Neuronal stem cell (in vitro differentiated cells): ENCODE data around the gene TBC1D19.
"Not testable (repeated sequence)": the region's sequence is repeated elsewhere in the genome, so short reads cannot be mapped to it uniquely, and the experiment has no call there.

Source experiments
- DNase-seq: peaks from one replicate; pipeline ENCODE4 v3.0.0-alpha.2; 2013; ENCODE audit warnings: low spot score
- H2AFZ ChIP-seq: one replicate; pipeline ENCODE4 v1.6.1; 2013; ENCODE audit warnings: mild to moderate bottlenecking, low read length, inconsistent platforms
- H2AK5ac ChIP-seq: 2 replicates; pipeline ENCODE4 v1.6.1; 2013; ENCODE audit warnings: low read depth, mild to moderate bottlenecking, inconsistent platforms, low read length, moderate library complexity, mixed read lengths
- H2BK120ac ChIP-seq: 2 replicates; pipeline ENCODE4 v1.6.1; 2013; ENCODE audit warnings: low read depth, mild to moderate bottlenecking, inconsistent platforms, low read length, moderate library complexity, mixed read lengths
- H2BK12ac ChIP-seq: one replicate; pipeline ENCODE4 v1.6.1; 2013; ENCODE audit warnings: low read length, inconsistent platforms
- H2BK15ac ChIP-seq: 2 replicates; pipeline ENCODE4 v1.6.1; 2013; ENCODE audit warnings: mild to moderate bottlenecking, low read length, inconsistent platforms, mixed read lengths
- H2BK5ac ChIP-seq: one replicate; pipeline ENCODE4 v1.6.1; 2013; ENCODE audit warnings: inconsistent platforms, mild to moderate bottlenecking, low read length, moderate library complexity
- H3K14ac ChIP-seq: one replicate; pipeline ENCODE4 v1.6.1; 2013; ENCODE audit warnings: low read length, inconsistent platforms
- H3K18ac ChIP-seq: 2 replicates; pipeline ENCODE4 v1.6.1; 2013; ENCODE audit warnings: low read length, inconsistent platforms
- H3K23ac ChIP-seq: 2 replicates; pipeline ENCODE4 v1.6.1; 2013; ENCODE audit warnings: low read depth, mild to moderate bottlenecking, mixed read lengths, low read length, inconsistent platforms; ENCODE audit not compliant: poor library complexity
- H3K27ac ChIP-seq: replicated peaks from 3 replicates; pipeline ENCODE4 v1.5.1; 2013; ENCODE audit warnings: low read length, inconsistent platforms
- H3K27me3 ChIP-seq, 3 experiments: 2 replicates each; pipeline ENCODE4 v1.6.1; 2013; ENCODE audit warnings: low read length in 3 of 3, mild to moderate bottlenecking in 2 of 3, inconsistent platforms in 1 of 3, low read depth in 1 of 3, mixed read lengths in 1 of 3, moderate library complexity in 1 of 3; ENCODE audit not compliant: control insufficient read depth in 3 of 3, insufficient read depth in 3 of 3
- H3K36me3 ChIP-seq, 2 donors: replicated peaks in 1 of 2; 2 replicates each; pipeline ENCODE4 v1.6.1; 2013; ENCODE audit warnings: low read length in 2 of 2; ENCODE audit not compliant: control insufficient read depth in 2 of 2, insufficient read depth in 2 of 2
- H3K4ac ChIP-seq: 2 replicates; pipeline ENCODE4 v1.6.1; 2013; ENCODE audit warnings: inconsistent platforms, mild to moderate bottlenecking, low read length, moderate library complexity
- H3K4me1 ChIP-seq, 2 donors: 1 replicate in 1 of 2; 2 replicates in 1 of 2; pipeline ENCODE4 v1.6.1; 2013; ENCODE audit warnings: low read length in 2 of 2, low read depth in 1 of 2; ENCODE audit not compliant: control insufficient read depth in 2 of 2, insufficient read depth in 1 of 2
- H3K4me2 ChIP-seq: one replicate; pipeline ENCODE4 v1.6.1; 2013; ENCODE audit warnings: mild to moderate bottlenecking, low read length, inconsistent platforms; ENCODE audit not compliant: insufficient read depth, poor library complexity, severe bottlenecking
- H3K4me3 ChIP-seq, 2 donors: 2 replicates each; pipeline ENCODE4 v1.5.1; 2013; ENCODE audit warnings: low read length in 2 of 2, mild to moderate bottlenecking in 2 of 2, inconsistent platforms in 1 of 2, moderate library complexity in 1 of 2
- H3K79me1 ChIP-seq: one replicate; pipeline ENCODE4 v1.6.1; 2013; ENCODE audit warnings: low read depth, mild to moderate bottlenecking, inconsistent platforms, low read length, moderate library complexity
- H3K9ac ChIP-seq: one replicate; pipeline ENCODE4 v1.6.1; 2013; ENCODE audit warnings: mild to moderate bottlenecking, low read depth, low read length, inconsistent platforms; ENCODE audit not compliant: poor library complexity
- H3K9me3 ChIP-seq, 2 donors: replicated peaks in 1 of 2; 2 replicates each; pipeline versions ENCODE3 to v1.6.1; 2013; ENCODE audit warnings: low read length in 2 of 2, mild to moderate bottlenecking in 2 of 2, inconsistent platforms in 1 of 2, low read depth in 1 of 2, mixed read lengths in 1 of 2, moderate library complexity in 1 of 2; ENCODE audit not compliant: control insufficient read depth in 2 of 2, insufficient read depth in 1 of 2
- H4K8ac ChIP-seq: one replicate; pipeline ENCODE4 v1.6.1; 2013; ENCODE audit warnings: low read depth, mild to moderate bottlenecking, inconsistent platforms, low read length, moderate library complexity
- H4K91ac ChIP-seq: one replicate; pipeline ENCODE4 v1.6.1; 2013; ENCODE audit warnings: low read length, low read depth, mild to moderate bottlenecking, inconsistent platforms; ENCODE audit not compliant: poor library complexity
- WGBS, 2 donors: extraction: QIAGEN DNeasy Blood & Tissue Kit; methylation state at CpG; one replicate each; pipeline ENCODE4 v1.1.7; 2013; ENCODE audit warnings: missing lambda C conversion rate in 2 of 2, mixed read lengths in 1 of 2; ENCODE audit not compliant: insufficient read length in 2 of 2, insufficient replicate concordance in 1 of 2; ENCODE audit errors: extremely low coverage in 2 of 2; 5-methylcytosine and 5-hydroxymethylcytosine counted together

The TBC1D19 gene

GRCh38 chr4:26634237-26634636 lies 50.4 kb downstream of the TBC1D19 start:
- Histone ChIP-seq H3K4me1 (no peaks in the 10 kb centered on the region), H3K9me3 (no peaks in the 10 kb centered on the region), H3K23ac (no peak overlapping the region), H3K36me3 (peaks cover 0 to 11% of the 10 kb centered on the region in 2 donors), H3K14ac (no peak overlapping the region), H4K8ac (no peak overlapping the region), H3K18ac (no peak overlapping the region), H2BK15ac (no peak overlapping the region), H2BK120ac (no peak overlapping the region), H2BK12ac (no peak overlapping the region), H3K4me3 (no peak overlapping the region), H4K91ac (no peak overlapping the region), H3K4me2 (no peak overlapping the region), H2AFZ (no peak overlapping the region), H3K27ac (no peak overlapping the region), H3K4ac (no peak overlapping the region), H2AK5ac (no peak overlapping the region), H2BK5ac (no peak overlapping the region), H3K79me1 (no peaks in the 10 kb centered on the region), H3K27me3 (no peaks in the 10 kb centered on the region), H3K9ac (no peak overlapping the region)
- WGBS, 2 donors: no CpG with 5 or more reads among the region's 2 CpGs
- DNase-seq: no peak

GRCh38 chr4:26636458-26636857 lies 52.6 kb downstream of the TBC1D19 start:
- H3K14ac ChIP-seq: no peak overlapping the region
- no peaks in the 10 kb centered on the region for H3K4me1 ChIP-seq
- H4K91ac ChIP-seq: no peak overlapping the region
- H2AK5ac ChIP-seq: no peak overlapping the region
- no peak overlapping the region for H2BK5ac ChIP-seq
- no peak overlapping the region for H3K18ac ChIP-seq
- peaks cover 0 to 4% of the 10 kb centered on the region in 2 donors for H3K9me3 ChIP-seq
- H2AFZ ChIP-seq: no peak overlapping the region
- no peak overlapping the region for H2BK15ac ChIP-seq
- H2BK12ac ChIP-seq: no peak overlapping the region
- H3K4me2 ChIP-seq: no peak overlapping the region
- peaks cover 2 to 21% of the 10 kb centered on the region in 2 donors for H3K36me3 ChIP-seq
- no peak overlapping the region for H2BK120ac ChIP-seq
- no peak overlapping the region for H3K27ac ChIP-seq
- H3K27me3 ChIP-seq: no peaks in the 10 kb centered on the region
- H3K79me1 ChIP-seq: no peaks in the 10 kb centered on the region
- no peak overlapping the region for H3K9ac ChIP-seq
- no peak overlapping the region for H4K8ac ChIP-seq
- H3K23ac ChIP-seq: no peak overlapping the region
- no peak for DNase-seq
- no peak overlapping the region for H3K4me3 ChIP-seq
- H3K4ac ChIP-seq: no peak overlapping the region

GRCh38 chr4:26640639-26641038 lies 56.8 kb downstream of the TBC1D19 start:
- not testable (repeated sequence) for H3K14ac ChIP-seq, H3K4me3 ChIP-seq, H3K27me3 ChIP-seq, H2BK5ac ChIP-seq, H3K27ac ChIP-seq, H2AK5ac ChIP-seq, H3K4ac ChIP-seq, H2AFZ ChIP-seq, H3K4me1 ChIP-seq, H3K9ac ChIP-seq, H3K18ac ChIP-seq, H3K4me2 ChIP-seq, DNase-seq, H3K23ac ChIP-seq, H2BK120ac ChIP-seq, H4K8ac ChIP-seq, H4K91ac ChIP-seq, H3K79me1 ChIP-seq, H2BK15ac ChIP-seq, H3K9me3 ChIP-seq, H2BK12ac ChIP-seq
- no CpG with 5 or more reads among the region's 8 CpGs for whole genome bisulfite sequencing, 2 donors
- H3K36me3 ChIP-seq: peaks cover 2 to 21% of the 10 kb centered on the region in 2 donors

- no peak overlapping the region for H4K91ac ChIP-seq
- WGBS, 2 donors: no CpG with 5 or more reads among the region's 2 CpGs
Measured at GRCh38 chr4:26647523-26648224, 63.8 kb downstream of the TBC1D19 start.

More at GRCh38 chr4:26647523-26648224, 63.8 kb downstream of the TBC1D19 start:
- H3K4me3 ChIP-seq: no peak overlapping the region
- no peak overlapping the region for H3K9ac ChIP-seq
- no peaks in the 10 kb centered on the region for H3K27me3 ChIP-seq
- DNase-seq: no peak
- no peak overlapping the region for H3K18ac ChIP-seq
- no peak overlapping the region for H4K8ac ChIP-seq
- H3K4me1 ChIP-seq: no peaks in the 10 kb centered on the region
- no peak overlapping the region for H3K27ac ChIP-seq
- no peak overlapping the region for H2BK5ac ChIP-seq
- H3K14ac ChIP-seq: no peak overlapping the region
- no peak overlapping the region for H2AK5ac ChIP-seq
- H3K4me2 ChIP-seq: no peak overlapping the region
- H2BK120ac ChIP-seq: no peak overlapping the region
- H2BK15ac ChIP-seq: no peak overlapping the region
- H3K23ac ChIP-seq: no peak overlapping the region
- no peaks in the 10 kb centered on the region for H3K36me3 ChIP-seq
- H3K79me1 ChIP-seq: no peaks in the 10 kb centered on the region
- H3K4ac ChIP-seq: no peak overlapping the region
- H2BK12ac ChIP-seq: no peak overlapping the region
- peaks cover 0 to 18% of the 10 kb centered on the region in 2 donors for H3K9me3 ChIP-seq
- no peak overlapping the region for H2AFZ ChIP-seq
